Hematopoietic multipotent progenitor cell (in vitro differentiated cells): ENCODE measurements around the gene ADGRA3. TPM values are rescaled to one million over a fixed set of nuclear protein-coding genes. Genes with fewer than 3 reads are reported as not detected.
"Not testable (repeated sequence)": the region's sequence is repeated elsewhere in the genome, so short reads cannot be mapped to it uniquely, and the experiment has no call there.

ENCODE experiments used
- DNase-seq, 3 donors: peaks; one replicate each; pipeline ENCODE4 v3.0.0-alpha.2; 2011 to 2015; ENCODE audit warnings: low read depth in 2 of 3, low spot score in 2 of 3
- total RNA-seq: library from RNA; depleted of rRNA; stranded (reverse); fragments of >200 nt; gene quantifications from one replicate; pipeline ENCODE4 v1.2.3, GENCODE V29; 2012

ADGRA3 gene
- total RNA-seq, 1 donor = 13.7 TPM

DNA sequence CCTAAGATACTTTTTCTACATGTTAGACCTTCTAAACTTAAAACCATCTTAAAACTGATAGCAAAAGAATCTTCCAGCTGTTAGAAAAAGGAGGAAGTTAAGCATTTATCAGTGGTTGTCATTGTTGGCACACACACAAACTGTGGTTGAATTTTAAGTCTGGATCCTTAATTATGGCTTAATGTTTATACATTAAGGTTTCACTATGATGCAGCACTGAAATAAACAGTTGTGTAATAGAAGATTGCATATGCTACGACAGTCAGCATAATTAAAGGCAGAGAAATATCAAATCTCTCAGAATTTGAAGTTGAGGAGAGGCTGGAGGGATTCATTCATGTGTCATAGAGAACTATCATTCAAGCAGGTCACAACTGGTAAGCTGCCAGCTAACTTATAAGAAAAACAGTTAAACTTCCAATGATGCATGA lies 32.3 kb downstream of the ADGRA3 start:
- DNase-seq = peak in 2 of 3 donors; percentile 60 to 92

- DNase-seq = no peak
These were observed 33.4 kb downstream of the ADGRA3 start for GRCh38 chr4:22482250-22483127.

GRCh38 chr4:22480675-22481327 lies 35.1 kb downstream of the ADGRA3 start:
- no peak for DNase-seq

DNA sequence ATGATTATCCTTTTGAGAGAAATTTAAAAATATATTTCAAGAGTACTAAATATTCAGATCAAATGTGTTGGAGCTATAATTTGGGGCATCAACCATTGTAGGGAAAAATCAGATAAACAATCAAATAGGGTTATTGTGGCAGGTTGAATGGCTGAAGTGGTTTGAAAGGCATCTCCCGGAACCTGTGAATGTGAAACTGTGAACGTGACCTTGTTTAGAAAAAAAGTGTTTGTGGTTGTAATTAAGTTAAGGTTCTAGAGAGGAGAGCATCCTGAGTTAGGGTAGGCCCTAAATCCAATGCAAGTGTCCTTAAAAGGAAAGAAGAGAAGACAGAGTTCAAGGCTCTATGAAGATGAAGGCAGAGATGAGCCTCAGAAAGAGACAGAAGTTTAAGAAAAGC lies 37.4 kb downstream of the ADGRA3 start:
- no peak for DNase-seq

DNA sequence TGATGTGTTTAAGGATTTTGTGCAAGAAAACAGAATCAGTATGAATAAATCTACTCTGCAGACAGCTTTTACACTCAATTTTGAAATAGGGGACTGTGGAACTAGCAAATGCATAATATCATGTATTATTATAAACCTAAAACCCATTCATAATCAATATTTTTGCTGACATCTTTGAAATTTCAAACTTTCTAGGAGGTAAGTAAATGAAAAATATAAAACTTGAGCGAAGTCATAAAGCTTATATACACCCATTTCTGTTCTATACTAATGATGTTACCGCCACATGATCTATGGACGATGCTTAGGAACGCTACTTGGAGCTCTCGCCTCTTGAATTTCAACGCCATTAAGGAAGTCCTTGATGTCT lies 38.1 kb downstream of the ADGRA3 start:
- DNase-seq = no peak

- no peak for DNase-seq
These were observed 38.6 kb downstream of the ADGRA3 start for GRCh38 chr4:22477136-22477812.

- no peak for DNase-seq
These were observed 39.9 kb downstream of the ADGRA3 start for GRCh38 chr4:22476011-22476410.

DNA sequence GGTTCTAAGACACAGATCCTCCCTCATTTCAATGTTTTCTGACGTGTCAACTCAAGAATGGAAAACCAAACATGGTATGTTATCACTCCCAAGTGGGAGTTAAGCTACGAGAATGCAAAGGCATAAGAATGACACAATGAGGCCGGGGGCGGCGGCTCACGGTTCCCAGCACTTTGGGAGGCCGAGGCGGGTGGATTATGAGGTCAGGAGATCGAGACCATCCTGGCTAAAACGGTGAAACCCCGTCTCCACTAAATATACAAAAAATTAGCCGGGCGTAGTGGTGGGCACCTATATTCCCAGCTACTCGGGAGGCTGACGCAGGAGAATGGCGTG lies 40.6 kb downstream of the ADGRA3 start:
- not testable (repeated sequence) for DNase-seq

GRCh38 chr4:22474636-22475310 lies 41.1 kb downstream of the ADGRA3 start:
- DNase-seq = no peak

DNA sequence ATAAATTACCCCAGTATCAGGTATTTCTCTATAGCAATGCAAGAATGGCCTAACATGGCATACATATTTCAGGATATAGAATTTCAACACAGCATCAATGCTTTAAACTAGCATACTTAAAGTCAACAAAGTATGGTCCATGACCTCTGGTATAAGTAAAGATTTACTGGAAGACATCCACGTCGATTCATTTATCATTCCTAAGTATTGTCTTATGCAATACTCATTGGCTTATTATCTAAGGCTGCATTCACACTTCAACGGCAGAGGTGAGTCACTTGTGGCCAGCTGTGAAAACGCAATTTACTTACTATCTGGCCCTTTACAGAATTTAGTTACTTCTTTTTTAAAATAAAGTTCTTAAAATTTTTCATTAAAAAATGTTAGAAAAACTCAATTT lies 42.6 kb downstream of the ADGRA3 start:
- DNase-seq = no peak

DNA sequence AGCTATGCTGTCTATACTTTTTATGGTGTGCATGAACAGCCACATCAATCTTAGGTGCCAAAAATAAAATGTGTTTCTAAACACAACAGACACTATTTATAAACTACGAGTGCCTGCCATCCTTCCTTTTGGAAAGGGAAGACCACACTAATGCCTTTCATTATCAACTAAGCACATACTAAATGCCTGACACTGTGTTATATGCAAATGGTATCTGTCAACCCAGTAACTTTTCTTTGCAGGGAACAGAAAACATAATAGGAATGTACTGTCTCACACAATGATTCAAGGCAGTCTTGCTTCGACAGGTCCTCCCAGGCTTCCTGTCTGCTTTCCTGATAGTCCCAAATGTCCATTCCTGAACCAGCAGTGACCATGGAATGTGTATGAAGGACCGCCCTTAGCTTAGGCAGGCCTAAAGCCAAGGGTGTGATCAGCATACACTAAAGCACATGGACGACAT lies 43.8 kb downstream of the ADGRA3 start:
- DNase-seq = no peak

GRCh38 chr4:22471419-22471818 lies 44.4 kb downstream of the ADGRA3 start:
- no peak for DNase-seq

GRCh38 chr4:22466581-22466980 lies 49.3 kb downstream of the ADGRA3 start:
- DNase-seq = no peak

DNA sequence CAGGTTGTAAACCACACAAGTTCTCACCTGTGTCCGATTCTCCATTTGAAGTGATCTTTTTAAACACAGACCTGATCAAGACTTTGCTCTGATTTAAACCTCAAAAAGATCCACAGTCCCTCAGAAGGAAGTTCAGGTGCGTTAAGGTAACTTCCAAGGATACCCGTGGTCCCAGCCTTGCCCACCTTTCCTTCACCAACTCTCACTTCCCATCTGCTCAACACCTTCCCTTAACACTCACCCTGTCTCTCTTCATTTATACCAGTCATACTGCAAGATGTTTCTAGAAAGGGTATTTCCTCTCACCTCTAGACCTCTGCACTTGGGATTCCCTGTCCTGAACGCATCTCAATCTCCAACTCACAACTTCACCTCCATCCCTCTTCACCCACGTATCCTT lies 49.9 kb downstream of the ADGRA3 start:
- no peak for DNase-seq

GRCh38 chr4:22465349-22465748 lies 50.5 kb downstream of the ADGRA3 start:
- no peak for DNase-seq

DNA sequence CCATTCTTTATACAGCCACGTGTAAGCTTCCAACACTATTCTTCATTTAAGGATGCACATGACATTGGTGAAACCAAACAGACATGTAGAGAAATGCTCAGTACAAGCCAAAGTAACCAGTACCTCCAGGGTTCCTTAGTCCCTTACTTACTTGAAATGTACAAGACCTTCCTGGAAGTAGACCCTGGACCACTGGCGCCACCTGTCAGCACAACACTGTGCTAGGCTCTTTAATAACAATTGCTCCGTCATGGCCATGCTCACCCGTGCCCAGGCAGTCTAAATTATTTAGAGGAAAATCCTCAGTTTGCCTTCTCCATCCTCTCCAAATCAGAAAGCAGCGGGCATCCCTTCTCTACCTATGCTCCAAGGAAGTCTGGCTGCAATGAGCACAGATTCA lies 52.7 kb downstream of the ADGRA3 start:
- DNase-seq = no peak

DNA sequence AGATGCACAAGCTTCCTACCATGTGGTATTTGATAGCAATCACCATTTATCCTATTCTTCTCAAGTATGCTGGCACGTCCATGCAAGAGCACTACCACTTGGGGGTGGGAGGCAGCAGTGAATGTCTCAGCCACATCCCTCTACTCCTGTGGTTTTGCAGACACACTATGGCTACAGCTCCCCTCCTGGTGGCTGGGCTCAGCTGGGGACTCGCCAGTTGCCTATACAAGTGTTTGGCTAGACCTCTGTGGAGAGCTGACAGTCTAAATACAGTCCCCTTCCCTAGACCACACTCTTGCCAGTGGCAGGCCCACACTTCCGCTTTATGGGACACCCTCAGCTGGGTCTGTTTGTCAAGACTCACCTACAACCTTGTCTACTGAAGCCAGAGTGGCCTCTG lies 53.2 kb downstream of the ADGRA3 start:
- DNase-seq = peak in 1 of 3 donors; percentile 4

GRCh38 chr4:22460266-22460665 lies 55.6 kb downstream of the ADGRA3 start:
- no peak for DNase-seq

DNA sequence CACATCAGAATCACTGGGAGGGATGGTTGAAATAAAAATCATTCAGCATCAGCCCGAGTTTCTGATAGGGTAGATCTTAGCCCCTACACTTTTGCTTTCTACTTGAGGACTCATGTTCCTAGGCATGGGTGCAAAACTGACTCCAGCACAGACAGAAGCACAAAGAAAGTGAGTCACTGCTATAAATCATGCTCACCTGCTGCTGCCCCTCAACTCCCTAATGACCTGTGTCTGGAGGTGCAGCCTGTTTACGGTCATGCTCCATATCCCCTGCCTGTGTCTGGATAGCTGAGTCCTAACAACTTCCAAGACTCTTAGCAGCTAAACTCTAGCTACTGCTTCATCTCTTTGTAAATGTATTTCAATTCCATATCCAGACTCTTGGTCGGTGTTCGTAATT lies 57.8 kb downstream of the ADGRA3 start:
- no peak for DNase-seq

- no peak for DNase-seq
These were observed 58.5 kb downstream of the ADGRA3 start for GRCh38 chr4:22457348-22457747.

DNA sequence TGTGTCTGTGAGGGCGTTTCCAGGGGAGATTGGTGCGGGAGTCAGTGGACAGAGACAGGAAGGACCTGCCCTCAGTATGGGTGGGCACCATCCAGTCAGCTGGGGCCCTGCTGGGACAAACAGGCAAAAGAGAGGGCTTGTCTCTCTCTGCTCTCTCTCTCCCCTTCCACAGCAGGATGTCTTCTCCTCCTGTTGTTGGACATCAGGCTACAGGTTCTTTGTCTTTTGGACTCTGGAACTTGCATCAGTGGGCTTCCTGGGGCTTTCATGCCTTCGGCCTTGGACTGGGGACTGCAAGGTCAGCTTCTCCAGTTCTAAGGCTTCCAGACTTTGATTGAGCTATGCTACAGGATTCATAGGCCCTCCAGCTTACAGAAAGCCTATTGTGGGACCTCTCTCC lies 59.6 kb downstream of the ADGRA3 start:
- no peak for DNase-seq
